ENCODE measurements around the gene MREG.

- TF ChIP-seq CTCF (IDR thresholded peaks at IDR 0.05) (no peak), EZH2 (IDR thresholded peaks at IDR 0.05) (no peak), EZH2phosphoT487 (IDR thresholded peaks at IDR 0.05) (no peak)
Measured at GRCh38 chr2:215970425-215970824, 42.9 kb downstream of the MREG start.

Data from neural progenitor cell (in vitro differentiated cells).